Measurements from ENCODE around the gene SLC4A5.

DNA sequence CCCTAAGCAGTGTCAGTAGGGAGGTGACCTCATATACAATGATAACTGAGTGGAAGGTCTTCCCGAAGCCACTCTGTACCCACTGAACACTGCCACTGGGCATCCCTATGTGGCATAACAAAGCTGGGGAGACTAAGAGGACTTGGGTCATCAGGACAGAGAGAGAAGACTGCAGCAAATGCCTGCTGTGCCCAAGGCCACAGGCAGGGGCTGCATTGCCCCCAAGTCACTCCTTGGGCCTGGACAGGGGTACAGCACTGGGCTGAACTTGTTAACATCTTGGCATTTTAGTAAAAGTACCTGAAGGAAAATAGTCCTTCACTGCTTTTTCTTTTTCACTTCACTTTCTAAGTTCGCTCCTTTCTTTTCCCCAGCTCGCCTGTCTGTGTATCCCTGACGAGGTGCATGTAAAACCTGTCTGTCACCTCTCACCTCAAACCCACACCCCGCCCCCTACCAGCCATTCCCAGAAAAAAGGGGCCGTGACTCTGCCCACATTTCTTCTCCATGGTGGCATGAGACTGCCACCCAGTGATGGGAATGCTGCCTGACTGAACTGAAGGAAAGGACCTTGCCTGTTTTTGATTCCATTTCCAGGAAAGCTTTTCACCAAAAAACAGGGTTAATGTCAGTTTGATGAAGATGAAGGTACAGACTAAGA lies 81.9 kb downstream of the SLC4A5 start:
- TF ChIP-seq ZNF274 (IDR thresholded peaks at IDR 0.05; ENCODE audit: borderline replicate concordance, extremely low read depth, low read length) (no peak), BCL11A (IDR thresholded peaks at IDR 0.05; ENCODE audit: low read depth in 2 of 2, low read length in 2 of 2) (no peak), SAP30 (IDR thresholded peaks at IDR 0.05; ENCODE audit: insufficient read depth, insufficient replicate concordance, low read length) (no peak), CHD2 (IDR thresholded peaks at IDR 0.05; ENCODE audit: low read length) (no peak), BACH1 (IDR thresholded peaks at IDR 0.05; ENCODE audit: low read length) (no peak), POLR2AphosphoS5 (IDR thresholded peaks at IDR 0.05; ENCODE audit: low read depth, low read length) (no peak), EGR1 (IDR thresholded peaks at IDR 0.05; ENCODE audit: borderline replicate concordance, low read depth, low read length) (no peak), MAX (IDR thresholded peaks at IDR 0.05) (no peak), FOSL1 (IDR thresholded peaks at IDR 0.05; ENCODE audit: insufficient read depth, low read depth, low read length) (no peak)
- TF ChIP-seq, protein P1, sequence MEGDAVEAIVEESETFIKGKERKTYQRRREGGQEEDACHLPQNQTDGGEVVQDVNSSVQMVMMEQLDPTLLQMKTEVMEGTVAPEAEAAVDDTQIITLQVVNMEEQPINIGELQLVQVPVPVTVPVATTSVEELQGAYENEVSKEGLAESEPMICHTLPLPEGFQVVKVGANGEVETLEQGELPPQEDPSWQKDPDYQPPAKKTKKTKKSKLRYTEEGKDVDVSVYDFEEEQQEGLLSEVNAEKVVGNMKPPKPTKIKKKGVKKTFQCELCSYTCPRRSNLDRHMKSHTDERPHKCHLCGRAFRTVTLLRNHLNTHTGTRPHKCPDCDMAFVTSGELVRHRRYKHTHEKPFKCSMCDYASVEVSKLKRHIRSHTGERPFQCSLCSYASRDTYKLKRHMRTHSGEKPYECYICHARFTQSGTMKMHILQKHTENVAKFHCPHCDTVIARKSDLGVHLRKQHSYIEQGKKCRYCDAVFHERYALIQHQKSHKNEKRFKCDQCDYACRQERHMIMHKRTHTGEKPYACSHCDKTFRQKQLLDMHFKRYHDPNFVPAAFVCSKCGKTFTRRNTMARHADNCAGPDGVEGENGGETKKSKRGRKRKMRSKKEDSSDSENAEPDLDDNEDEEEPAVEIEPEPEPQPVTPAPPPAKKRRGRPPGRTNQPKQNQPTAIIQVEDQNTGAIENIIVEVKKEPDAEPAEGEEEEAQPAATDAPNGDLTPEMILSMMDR (IDR thresholded peaks at IDR 0.05; ENCODE audit: control extremely low read depth in 1 of 3, insufficient read depth in 1 of 3, low read depth in 1 of 3, low read length in 3 of 3), result peak; percentile 61 to 86 (median 64)

Data from H1 (cell line).